Measurements from ENCODE around the gene RTN1.

GRCh38 chr14:59919570-59920377, 49.2 kb upstream of the RTN1 start, which contains the start of gene LRRC9:
- TF ChIP-seq, protein P1, sequence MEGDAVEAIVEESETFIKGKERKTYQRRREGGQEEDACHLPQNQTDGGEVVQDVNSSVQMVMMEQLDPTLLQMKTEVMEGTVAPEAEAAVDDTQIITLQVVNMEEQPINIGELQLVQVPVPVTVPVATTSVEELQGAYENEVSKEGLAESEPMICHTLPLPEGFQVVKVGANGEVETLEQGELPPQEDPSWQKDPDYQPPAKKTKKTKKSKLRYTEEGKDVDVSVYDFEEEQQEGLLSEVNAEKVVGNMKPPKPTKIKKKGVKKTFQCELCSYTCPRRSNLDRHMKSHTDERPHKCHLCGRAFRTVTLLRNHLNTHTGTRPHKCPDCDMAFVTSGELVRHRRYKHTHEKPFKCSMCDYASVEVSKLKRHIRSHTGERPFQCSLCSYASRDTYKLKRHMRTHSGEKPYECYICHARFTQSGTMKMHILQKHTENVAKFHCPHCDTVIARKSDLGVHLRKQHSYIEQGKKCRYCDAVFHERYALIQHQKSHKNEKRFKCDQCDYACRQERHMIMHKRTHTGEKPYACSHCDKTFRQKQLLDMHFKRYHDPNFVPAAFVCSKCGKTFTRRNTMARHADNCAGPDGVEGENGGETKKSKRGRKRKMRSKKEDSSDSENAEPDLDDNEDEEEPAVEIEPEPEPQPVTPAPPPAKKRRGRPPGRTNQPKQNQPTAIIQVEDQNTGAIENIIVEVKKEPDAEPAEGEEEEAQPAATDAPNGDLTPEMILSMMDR (IDR thresholded peaks at IDR 0.05) = no peak
- no peak for TF ChIP-seq POLR2AphosphoS5 (IDR thresholded peaks at IDR 0.05)
- no peak for TF ChIP-seq POLR2A (IDR thresholded peaks at IDR 0.05)
- TF ChIP-seq EP300 (IDR thresholded peaks at IDR 0.05) = no peak
